ENCODE measurements around the gene NOVA2.

Gene NOVA2

GRCh38 chr19:46009530-46010510 lies 36.2 kb upstream of the NOVA2 start:
- peak; percentile 72 for TF ChIP-seq CTCF (IDR thresholded peaks at IDR 0.05)

GRCh38 chr19:46006411-46006810 lies 32.7 kb upstream of the NOVA2 start:
- no peak for TF ChIP-seq CTCF (IDR thresholded peaks at IDR 0.05)

GRCh38 chr19:46002678-46003275 lies 29.1 kb upstream of the NOVA2 start:
- no peak for TF ChIP-seq CTCF (IDR thresholded peaks at IDR 0.05)

- TF ChIP-seq CTCF (IDR thresholded peaks at IDR 0.05) = no peak
Measured at GRCh38 chr19:46000491-46001246, 27.0 kb upstream of the NOVA2 start.

GRCh38 chr19:45999653-46000121 lies 26.0 kb upstream of the NOVA2 start:
- TF ChIP-seq CTCF (IDR thresholded peaks at IDR 0.05) = no peak

GRCh38 chr19:45998834-45999233 lies 25.2 kb upstream of the NOVA2 start:
- no peak for TF ChIP-seq CTCF (IDR thresholded peaks at IDR 0.05)

GRCh38 chr19:45996933-45997332 lies 23.3 kb upstream of the NOVA2 start:
- no peak for TF ChIP-seq CTCF (IDR thresholded peaks at IDR 0.05)
